ENCODE data around the gene ESR2.

The ESR2 gene

GRCh38 chr14:64075613-64076005 lies 218.6 kb downstream of the ESR2 start:
- no peak overlapping the region for H3K9ac ChIP-seq (ENCODE audit: low read length)
- no peak for TF ChIP-seq EZH2phosphoT487 (IDR thresholded peaks at IDR 0.05; ENCODE audit: low read depth)
- TF ChIP-seq, protein P1, sequence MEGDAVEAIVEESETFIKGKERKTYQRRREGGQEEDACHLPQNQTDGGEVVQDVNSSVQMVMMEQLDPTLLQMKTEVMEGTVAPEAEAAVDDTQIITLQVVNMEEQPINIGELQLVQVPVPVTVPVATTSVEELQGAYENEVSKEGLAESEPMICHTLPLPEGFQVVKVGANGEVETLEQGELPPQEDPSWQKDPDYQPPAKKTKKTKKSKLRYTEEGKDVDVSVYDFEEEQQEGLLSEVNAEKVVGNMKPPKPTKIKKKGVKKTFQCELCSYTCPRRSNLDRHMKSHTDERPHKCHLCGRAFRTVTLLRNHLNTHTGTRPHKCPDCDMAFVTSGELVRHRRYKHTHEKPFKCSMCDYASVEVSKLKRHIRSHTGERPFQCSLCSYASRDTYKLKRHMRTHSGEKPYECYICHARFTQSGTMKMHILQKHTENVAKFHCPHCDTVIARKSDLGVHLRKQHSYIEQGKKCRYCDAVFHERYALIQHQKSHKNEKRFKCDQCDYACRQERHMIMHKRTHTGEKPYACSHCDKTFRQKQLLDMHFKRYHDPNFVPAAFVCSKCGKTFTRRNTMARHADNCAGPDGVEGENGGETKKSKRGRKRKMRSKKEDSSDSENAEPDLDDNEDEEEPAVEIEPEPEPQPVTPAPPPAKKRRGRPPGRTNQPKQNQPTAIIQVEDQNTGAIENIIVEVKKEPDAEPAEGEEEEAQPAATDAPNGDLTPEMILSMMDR (IDR thresholded peaks at IDR 0.05; ENCODE audit: low read depth, low read length): no peak
- no peaks in the 10 kb centered on the region for H4K20me1 ChIP-seq (ENCODE audit: insufficient read depth, low read length)
- H3K4me3 ChIP-seq (ENCODE audit: low read length): no peak overlapping the region
- H3K27me3 ChIP-seq (ENCODE audit: low read depth, low read length): no peaks in the 10 kb centered on the region
- H3K27ac ChIP-seq (ENCODE audit: low read length): no peak overlapping the region
- no peak overlapping the region for H2AFZ ChIP-seq (ENCODE audit: low read depth, low read length)
- H3K9me3 ChIP-seq (ENCODE audit: insufficient read depth, low read length): no peaks in the 10 kb centered on the region
- no peaks in the 10 kb centered on the region for H3K79me2 ChIP-seq (ENCODE audit: low read length)
- no peaks in the 10 kb centered on the region for H3K4me1 ChIP-seq (ENCODE audit: low read length)
- no peak overlapping the region for H3K4me2 ChIP-seq (ENCODE audit: low read length)
- H3K36me3 ChIP-seq (replicated peaks; ENCODE audit: low read depth, low read length): no peaks in the 10 kb centered on the region

- Histone ChIP-seq H3K27me3 (ENCODE audit: low read depth, low read length) (no peaks in the 10 kb centered on the region), H3K4me3 (ENCODE audit: low read length) (no peak overlapping the region), H3K4me1 (ENCODE audit: low read length) (no peaks in the 10 kb centered on the region), H3K9ac (ENCODE audit: low read length) (no peak overlapping the region), H2AFZ (ENCODE audit: low read depth, low read length) (no peak overlapping the region), H3K79me2 (ENCODE audit: low read length) (no peaks in the 10 kb centered on the region), H3K27ac (ENCODE audit: low read length) (no peak overlapping the region), H3K9me3 (ENCODE audit: insufficient read depth, low read length) (no peaks in the 10 kb centered on the region), H3K36me3 (replicated peaks; ENCODE audit: low read depth, low read length) (no peaks in the 10 kb centered on the region), H3K4me2 (ENCODE audit: low read length) (no peak overlapping the region), H4K20me1 (ENCODE audit: insufficient read depth, low read length) (no peaks in the 10 kb centered on the region)
- TF ChIP-seq EZH2phosphoT487 (IDR thresholded peaks at IDR 0.05; ENCODE audit: low read depth): no peak
Observed at GRCh38 chr14:64074961-64075612, 219.1 kb downstream of the ESR2 start.

DNA sequence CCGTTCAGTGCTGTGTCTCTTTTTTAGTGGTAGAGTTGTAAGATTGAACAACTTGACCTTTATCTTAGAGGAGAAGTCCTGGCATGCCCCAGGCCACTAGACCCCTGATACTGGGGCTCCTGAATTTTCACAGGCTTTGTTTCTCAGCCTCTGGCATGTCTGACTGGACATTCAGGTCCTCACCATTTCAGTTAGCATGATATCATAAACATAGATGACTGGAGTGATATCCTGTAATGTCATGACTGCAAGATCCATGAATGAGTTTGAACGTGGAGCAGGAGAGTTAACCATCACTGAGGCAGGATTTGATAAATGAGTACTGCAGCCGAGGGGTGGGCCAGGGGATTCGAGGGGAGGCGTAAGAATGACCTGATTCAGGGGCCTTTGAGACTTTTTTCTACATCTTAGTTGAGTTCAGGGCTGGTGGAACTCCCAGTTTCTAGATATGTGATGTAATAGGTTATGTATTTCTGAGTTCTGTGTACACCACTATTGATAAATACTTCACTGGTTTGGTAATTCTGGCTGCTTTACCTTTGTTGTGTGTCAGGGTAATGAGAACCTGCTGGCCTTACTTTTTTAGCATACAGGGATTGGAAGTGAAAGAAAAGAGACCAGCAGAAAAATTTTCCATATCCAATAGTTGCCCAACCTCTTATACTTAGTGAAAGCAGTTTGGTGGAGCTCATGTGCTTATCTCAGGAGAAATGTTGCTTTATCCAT lies 224.4 kb downstream of the ESR2 start:
- Histone ChIP-seq H3K27me3 (ENCODE audit: low read depth, low read length) (no peaks in the 10 kb centered on the region), H3K79me2 (ENCODE audit: low read length) (no peaks in the 10 kb centered on the region), H4K20me1 (ENCODE audit: insufficient read depth, low read length) (no peaks in the 10 kb centered on the region), H2AFZ (ENCODE audit: low read depth, low read length) (no peak overlapping the region), H3K4me2 (ENCODE audit: low read length) (no peak overlapping the region), H3K4me1 (ENCODE audit: low read length) (no peaks in the 10 kb centered on the region), H3K4me3 (ENCODE audit: low read length) (no peak overlapping the region), H3K9me3 (ENCODE audit: insufficient read depth, low read length) (no peaks in the 10 kb centered on the region), H3K27ac (ENCODE audit: low read length) (no peak overlapping the region), H3K36me3 (replicated peaks; ENCODE audit: low read depth, low read length) (no peaks in the 10 kb centered on the region), H3K9ac (ENCODE audit: low read length) (no peak overlapping the region)
- no peak for TF ChIP-seq EZH2phosphoT487 (IDR thresholded peaks at IDR 0.05; ENCODE audit: low read depth)
- TF ChIP-seq, protein P1 (IDR thresholded peaks at IDR 0.05; ENCODE audit: low read depth, low read length): no peak

- Histone ChIP-seq H2AFZ (ENCODE audit: low read depth, low read length) (no peak overlapping the region), H4K20me1 (ENCODE audit: insufficient read depth, low read length) (no peaks in the 10 kb centered on the region), H3K4me2 (ENCODE audit: low read length) (no peak overlapping the region), H3K79me2 (ENCODE audit: low read length) (no peaks in the 10 kb centered on the region), H3K9me3 (ENCODE audit: insufficient read depth, low read length) (no peaks in the 10 kb centered on the region), H3K27ac (ENCODE audit: low read length) (no peak overlapping the region), H3K27me3 (ENCODE audit: low read depth, low read length) (no peaks in the 10 kb centered on the region), H3K4me1 (ENCODE audit: low read length) (no peaks in the 10 kb centered on the region), H3K36me3 (replicated peaks; ENCODE audit: low read depth, low read length) (no peaks in the 10 kb centered on the region), H3K4me3 (ENCODE audit: low read length) (no peak overlapping the region), H3K9ac (ENCODE audit: low read length) (no peak overlapping the region)
- TF ChIP-seq EZH2phosphoT487 (IDR thresholded peaks at IDR 0.05; ENCODE audit: low read depth): no peak
- TF ChIP-seq, protein P1 (IDR thresholded peaks at IDR 0.05; ENCODE audit: low read depth, low read length): no peak
Observed at GRCh38 chr14:64064447-64064846, 229.7 kb downstream of the ESR2 start.

Measured in OCI-LY3 (cell line).